GM12878 (cell line): ENCODE data around the gene ASCC2. TPM values are rescaled to one million over a fixed set of nuclear protein-coding genes. Genes with fewer than 3 reads are reported as not detected.

Experiments
- ATAC-seq: fragments of 200-7000 bp; cut with Tn5 transposase; 3 replicates; pipeline ENCODE4 v1.9.1; 2020; ENCODE audit warnings: mild to moderate bottlenecking, moderate library complexity
- BruUV-seq: library from RNA; stranded (reverse); fragments of 400-500 nt; replicated peaks from 2 replicates; lab custom pipeline; 2021; lab: Mats Ljungman, UMichigan
- CTCF ChIA-PET: fragments of 300-600 bp; sonication (Branson Sonifier 250); formaldehyde crosslinking; extraction: SDS; loops from one replicate; lab custom pipeline; 2021; ENCODE audit warnings: inconsistent platforms; lab: Yijun Ruan, JAX
- POLR2A ChIA-PET: fragments of 350-600 bp; formaldehyde crosslinking; extraction: SDS; loops from one replicate; lab custom pipeline; 2021; ENCODE audit warnings: inconsistent platforms; lab: Charles Lee
- RAD21 ChIA-PET: fragments of 300-600 bp; sonication (Branson Sonifier 250); formaldehyde crosslinking; loops from one replicate; lab custom pipeline; 2023; ENCODE audit warnings: antibody characterized with exemption; ENCODE audit not compliant: unreplicated experiment; lab: Charles Lee
- SMC1A ChIA-PET: fragments of 300-600 bp; sonication (Branson Sonifier 250); formaldehyde crosslinking; loops from one replicate; lab custom pipeline; 2023; ENCODE audit not compliant: unreplicated experiment, uncharacterized antibody; lab: Charles Lee
- DNase-seq: peaks from one replicate; pipeline ENCODE4 v3.0.0-alpha.2; 2011; ENCODE audit warnings: low read depth, low spot score
- FAIRE-seq: peaks from 3 replicates; lab custom pipeline; 2011; peaks lifted over from hg19 to GRCh38; lab: Jason Lieb, UNC
- H2AFZ ChIP-seq: 2 replicates; pipeline ENCODE4 v1.6.0; 2011; ENCODE audit warnings: low read depth, low read length, control low read depth; ENCODE audit not compliant: control insufficient read depth
- H3K27ac ChIP-seq: 2 replicates; pipeline ENCODE4 v1.5.1; 2011; ENCODE audit warnings: control low read depth; ENCODE audit not compliant: control insufficient read depth, insufficient read depth
- H3K27me3 ChIP-seq, 2 experiments: replicated peaks in 1 of 2; 2 replicates each; pipeline versions ENCODE4 v1.6.0 to v1.6.1; 2011; ENCODE audit warnings: low read length in 1 of 2; ENCODE audit not compliant: control insufficient read depth in 2 of 2, insufficient read depth in 2 of 2
- H3K36me3 ChIP-seq, 2 experiments: 2 replicates each; pipeline ENCODE4 v1.5.1; 2011; ENCODE audit warnings: low read length in 1 of 2; ENCODE audit not compliant: control insufficient read depth in 2 of 2, insufficient read depth in 2 of 2
- H3K4me1 ChIP-seq: 2 replicates; pipeline ENCODE4 v1.6.1; 2011; ENCODE audit warnings: mild to moderate bottlenecking, low read length, moderate library complexity, mixed read lengths; ENCODE audit not compliant: control insufficient read depth, insufficient read depth
- H3K4me2 ChIP-seq: 2 replicates; pipeline ENCODE4 v1.6.0; 2011; ENCODE audit warnings: control low read depth; ENCODE audit not compliant: control insufficient read depth, insufficient read depth
- H3K4me3 ChIP-seq: fragments of 200-600 bp; sonication (generic); 2 replicates; pipeline ENCODE4 v1.5.1; 2016
- H3K79me2 ChIP-seq: 2 replicates; pipeline ENCODE4 v1.6.0; 2011; ENCODE audit warnings: low read length; ENCODE audit not compliant: control insufficient read depth, insufficient read depth
- H3K9ac ChIP-seq: 2 replicates; pipeline ENCODE4 v1.8.0; 2011; ENCODE audit warnings: low read length, control low read depth, mixed read lengths; ENCODE audit not compliant: control insufficient read depth, insufficient read depth
- H3K9me3 ChIP-seq: replicated peaks from 3 replicates; pipeline ENCODE4 v1.5.1; 2011; ENCODE audit warnings: mild to moderate bottlenecking, low read length; ENCODE audit not compliant: control insufficient read depth, insufficient read depth
- H4K20me1 ChIP-seq: 2 replicates; pipeline ENCODE4 v1.6.0; 2011; ENCODE audit not compliant: control insufficient read depth, insufficient read depth
- BHLHE40 ChIP-seq, 2 experiments: fragments of 450-650 bp in 1 of 2; IDR thresholded peaks; 2 replicates each; pipeline ENCODE4 v1.6.1; 2011 to 2017; ENCODE audit warnings: low read depth in 2 of 2, borderline replicate concordance in 1 of 2, improper control_type of control experiment in 1 of 2, low read length in 1 of 2, mild to moderate bottlenecking in 1 of 2
- GATAD2B ChIP-seq: fragments of 450-650 bp; conservative IDR thresholded peaks from 2 replicates; pipeline ENCODE4 v1.6.1; 2017; ENCODE audit warnings: low read depth, mild to moderate bottlenecking, moderate library complexity
- MXI1 ChIP-seq: fragments of 150-350 bp; IDR thresholded peaks from 2 replicates; pipeline ENCODE4 v1.6.1; 2011; ENCODE audit warnings: low read depth, mild to moderate bottlenecking, inconsistent platforms, low read length, improper control_type of control experiment
- POLR2AphosphoS5 ChIP-seq: IDR thresholded peaks from 2 replicates; pipeline ENCODE4 v1.6.1; 2011; ENCODE audit warnings: mild to moderate bottlenecking, low read length, inconsistent platforms
- POU2F2 ChIP-seq: IDR thresholded peaks from 3 replicates; pipeline ENCODE4 v1.6.1; 2011; ENCODE audit warnings: low read depth, mild to moderate bottlenecking, low read length, borderline replicate concordance
- RUNX3 ChIP-seq: IDR thresholded peaks from 2 replicates; pipeline ENCODE4 v1.6.1; 2012; ENCODE audit warnings: low read length, inconsistent platforms
- SPI1 ChIP-seq: IDR thresholded peaks from 2 replicates; pipeline ENCODE4 v1.6.1; 2011; ENCODE audit warnings: low read depth, mild to moderate bottlenecking, low read length, moderate library complexity, borderline replicate concordance; ENCODE audit not compliant: insufficient read depth
- WGBS: methylation state at CpG from one replicate; pipeline ENCODE4 v1.1.6; 2016; ENCODE audit warnings: low lambda C conversion rate; ENCODE audit not compliant: insufficient replicate concordance, insufficient coverage; ENCODE audit errors: missing lambda C conversion rate; 5-methylcytosine and 5-hydroxymethylcytosine counted together
- in situ Hi-C: fragments of 300-500 bp; cut with MboI; formaldehyde crosslinking; loops from 9 replicates; pipeline ENCODE4 v1.14.3; 2018; ENCODE audit warnings: mixed read lengths
- intact Hi-C: fragments of 100-400 bp; cut with micrococcal nuclease; formaldehyde crosslinking; loops from one replicate; pipeline ENCODE4 v1.14.2; 2022; ENCODE audit not compliant: unreplicated experiment
- polyA plus RNA-seq, 11 experiments: library from polyadenylated mRNA; depleted of rRNA in 4 of 11; unstranded in 6 of 11; stranded (reverse) in 5 of 11; fragments of >200 nt; fragmentation: Nextera tagmentation in 4 of 11; fragmentation: Illumina TruSeq in 1 of 11; extraction: Ambion mirVana in 4 of 11; extraction: Trizol in 1 of 11; gene quantifications; 1 replicate in 1 of 11; 2 replicates in 10 of 11; pipeline versions ENCODE4 v1.2.1 to v1.2.3, GENCODE V29; 2011 to 2016; ENCODE audit warnings: inconsistent platforms in 2 of 11, missing spikeins in 2 of 11, low read depth in 1 of 11
- total RNA-seq, 4 experiments: library from RNA; depleted of rRNA in 3 of 4; stranded (reverse); fragments of >200 nt in 3 of 4; fragmentation: Illumina TruSeq in 1 of 4; extraction: Trizol in 1 of 4; gene quantifications; 2 replicates each; pipeline versions ENCODE4 v1.2.1 to v1.2.3, GENCODE V29; 2013 to 2021
- TF ChIP-seq, protein P1 (sequence below): fragments of 450-650 bp; IDR thresholded peaks from 2 replicates; pipeline ENCODE4 v1.6.1; 2014; ENCODE audit warnings: mild to moderate bottlenecking

The ASCC2 gene
- total and polyA plus RNA-seq, 10 of the 15 experiments (the other 5 are each of a cell fraction or from before 2014, with no cell fraction given): 5.3 to 91.4 (median 56.5) TPM

DNA sequence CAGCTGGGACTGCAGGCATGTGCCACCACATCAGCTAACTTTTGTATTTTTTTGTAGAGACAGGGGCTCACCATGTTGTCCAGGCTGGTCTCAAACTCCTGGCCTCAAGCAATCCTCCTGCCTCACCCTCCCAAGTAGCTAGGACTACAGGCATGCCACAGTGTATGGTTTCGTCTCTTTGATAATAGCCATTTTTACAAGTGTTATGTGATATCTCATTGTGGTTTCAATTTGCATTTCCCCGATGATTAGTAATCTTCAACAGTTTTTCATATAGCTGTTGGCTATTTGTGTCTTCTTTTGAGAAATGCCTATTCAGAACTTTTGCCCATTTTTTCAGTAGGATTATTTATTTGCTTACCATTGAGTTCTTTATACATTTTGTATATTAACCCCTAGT is 35.9 kb upstream of the ASCC2 start:
- no peak for FAIRE-seq
- POLR2A ChIA-PET: no interaction called here

DNA sequence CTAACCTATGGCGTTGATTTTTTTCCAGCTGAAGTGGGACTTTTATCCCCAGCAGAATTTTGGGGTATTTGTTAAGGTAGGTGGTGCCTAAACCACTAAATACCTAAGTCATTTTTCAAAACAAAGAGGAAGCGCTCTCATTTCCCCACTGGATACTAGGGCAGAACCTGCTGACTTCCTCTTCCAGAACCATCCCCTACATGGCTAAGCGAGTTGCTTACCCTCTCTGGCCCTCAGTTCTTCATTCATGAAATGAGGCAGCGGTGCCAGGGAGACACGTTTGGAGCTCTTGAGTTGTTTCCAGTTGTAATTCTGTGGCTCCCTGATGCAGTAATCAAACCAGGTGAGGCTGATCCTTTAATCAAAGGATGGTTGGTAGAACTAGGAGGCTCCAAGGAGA is 34.9 kb upstream of the ASCC2 start:
- no peaks in the 10 kb centered on the region for H4K20me1 ChIP-seq
- FAIRE-seq (no peak), ATAC-seq (no peak)
- CTCF ChIA-PET: interaction anchor here (1.2 kb wide), 1 partner anchor 74 kb away, joined by 3 read pairs; no protein-coding TSS in a partner anchor
- RAD21 ChIA-PET: no interaction called here
- in situ Hi-C loops (no loop called here), intact Hi-C loops (no loop called here)
- H3K4me1 ChIP-seq: 0 out of 2 replicates have a peak, but pooled peaks cover 4% of the 10 kb centered on the region
- no peaks in the 10 kb centered on the region for H3K36me3 ChIP-seq
- H2AFZ ChIP-seq: no peak overlapping the region
- no peak overlapping the region for H3K4me3 ChIP-seq
- H3K9ac ChIP-seq: no peak overlapping the region
- no peaks in the 10 kb centered on the region for H3K79me2 ChIP-seq
- H3K27ac ChIP-seq: no peak overlapping the region
- POLR2A ChIA-PET: no interaction called here
- H3K9me3 ChIP-seq: no peaks in the 10 kb centered on the region
- H3K27me3 ChIP-seq: no peaks in the 10 kb centered on the region
- no TSS peak for BruUV-seq
- SMC1A ChIA-PET: interaction anchor here (0.7 kb wide), 1 partner anchor 51 kb away, joined by 3 read pairs; no protein-coding TSS in a partner anchor
- TF ChIP-seq MXI1 (no peak), SPI1 (peak; percentile 12; the same call in 1 of the 2 replicates), POLR2AphosphoS5 (no peak), BHLHE40 (IDR thresholded peaks at IDR 0.05; ENCODE audit: borderline replicate concordance in 1 of 2, low read depth in 2 of 2, low read length in 1 of 2) (no peak)
- TF ChIP-seq, all 136 proteins: peak for 1
- WGBS: 70% methylated on average over 5 of the region's 5 CpGs
- no peak overlapping the region for H3K4me2 ChIP-seq
- DNase-seq: no peak

More for the DNA sequence above, 35.9 kb upstream of the ASCC2 start:
- DNase-seq (no peak), ATAC-seq (peak; percentile 63)
- no peaks in the 10 kb centered on the region for H3K9me3 ChIP-seq
- no peaks in the 10 kb centered on the region for H4K20me1 ChIP-seq
- no peak overlapping the region for H3K4me2 ChIP-seq
- intact Hi-C loops (no loop called here), in situ Hi-C loops (no loop called here)
- H3K27me3 ChIP-seq: no peaks in the 10 kb centered on the region
- 0 out of 2 replicates have a peak, but pooled peaks cover 4% of the 10 kb centered on the region for H3K4me1 ChIP-seq
- no TSS peak for BruUV-seq
- ChIA-PET CTCF (interaction anchor here (1.2 kb wide), 1 partner anchor 73 kb away, joined by 3 read pairs; no protein-coding TSS in a partner anchor), SMC1A (interaction anchor here (1.1 kb wide), 1 partner anchor 131 kb away, joined by 3 read pairs; no protein-coding TSS in a partner anchor), RAD21 (interaction anchor here (0.6 to 1.1 kb wide), 2 partner anchors 37 to 53 kb away, joined by 3 read pairs; no protein-coding TSS in a partner anchor)
- 26% methylated on average over 2 of the region's 2 CpGs for whole genome bisulfite sequencing
- H3K36me3 ChIP-seq: no peaks in the 10 kb centered on the region
- TF ChIP-seq, protein P1, sequence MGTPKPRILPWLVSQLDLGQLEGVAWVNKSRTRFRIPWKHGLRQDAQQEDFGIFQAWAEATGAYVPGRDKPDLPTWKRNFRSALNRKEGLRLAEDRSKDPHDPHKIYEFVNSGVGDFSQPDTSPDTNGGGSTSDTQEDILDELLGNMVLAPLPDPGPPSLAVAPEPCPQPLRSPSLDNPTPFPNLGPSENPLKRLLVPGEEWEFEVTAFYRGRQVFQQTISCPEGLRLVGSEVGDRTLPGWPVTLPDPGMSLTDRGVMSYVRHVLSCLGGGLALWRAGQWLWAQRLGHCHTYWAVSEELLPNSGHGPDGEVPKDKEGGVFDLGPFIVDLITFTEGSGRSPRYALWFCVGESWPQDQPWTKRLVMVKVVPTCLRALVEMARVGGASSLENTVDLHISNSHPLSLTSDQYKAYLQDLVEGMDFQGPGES: no peak
- TF ChIP-seq RUNX3 (peak; percentile 44; the same call in 1 of the 2 replicates), POU2F2 (0 out of 3 replicates have a peak, but pooled peaks have one; percentile 18), GATAD2B (no peak)
- no peak overlapping the region for H3K27ac ChIP-seq
- H3K79me2 ChIP-seq: no peaks in the 10 kb centered on the region
- H3K9ac ChIP-seq: no peak overlapping the region
- no peak overlapping the region for H2AFZ ChIP-seq
- H3K4me3 ChIP-seq: no peak overlapping the region
